HUES6 (cell line): ENCODE results near the gene BTBD6.

Experiments
- H3K27ac ChIP-seq: 2 replicates; pipeline ENCODE4 v1.7.0; 2013; ENCODE audit warnings: low read depth, mild to moderate bottlenecking, low read length, inconsistent platforms
- H3K27me3 ChIP-seq: 2 replicates; pipeline ENCODE4 v1.6.1; 2013; ENCODE audit warnings: low read length; ENCODE audit not compliant: control insufficient read depth, insufficient read depth
- H3K36me3 ChIP-seq: 2 replicates; pipeline ENCODE4 v1.6.1; 2013; ENCODE audit warnings: low read length; ENCODE audit not compliant: control insufficient read depth, insufficient read depth
- H3K4me1 ChIP-seq: 2 replicates; pipeline ENCODE4 v1.6.1; 2013; ENCODE audit warnings: low read length; ENCODE audit not compliant: control insufficient read depth, insufficient read depth
- H3K4me3 ChIP-seq: 2 replicates; pipeline ENCODE4 v1.5.1; 2013; ENCODE audit warnings: low read depth, low read length
- H3K9ac ChIP-seq: one replicate; pipeline ENCODE4 v1.6.1; 2013; ENCODE audit warnings: mild to moderate bottlenecking, low read length
- H3K9me3 ChIP-seq: 2 replicates; pipeline ENCODE4 v1.6.1; 2013; ENCODE audit warnings: low read depth, low read length; ENCODE audit not compliant: control insufficient read depth, insufficient read depth

Gene BTBD6

DNA sequence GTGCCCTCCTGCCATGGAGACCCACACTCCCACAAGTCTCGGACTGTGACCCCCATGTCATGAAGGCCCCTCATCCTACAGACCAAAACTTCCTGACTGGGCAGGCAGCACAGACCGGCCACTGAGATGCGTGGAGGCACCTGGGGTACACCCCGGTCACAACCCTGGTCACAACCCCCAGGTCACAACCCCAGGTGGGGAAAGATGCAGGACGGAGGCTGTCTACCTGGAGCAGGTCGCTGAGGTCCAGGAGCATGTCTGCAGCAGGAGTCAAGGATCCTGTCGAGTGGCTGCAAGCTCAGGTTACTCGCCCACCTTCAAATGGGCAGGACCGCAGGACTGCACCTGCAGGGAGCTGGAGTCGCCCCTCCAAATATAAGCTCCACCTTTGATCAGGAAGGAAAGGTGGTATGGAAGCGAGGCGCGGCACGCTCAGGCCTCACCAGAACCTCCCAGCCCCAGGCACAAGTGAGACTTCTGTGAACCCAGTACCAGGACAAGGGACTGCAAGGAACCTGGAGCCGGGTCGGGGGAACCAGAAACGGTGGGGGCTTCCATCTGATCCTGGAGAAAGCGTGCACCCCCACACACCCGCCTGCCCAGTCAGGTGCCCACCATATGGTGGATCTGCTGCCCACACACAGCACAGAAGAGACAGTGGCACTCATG, 8.1 kb downstream of the BTBD6 start:
- Histone ChIP-seq H3K4me1 (no peaks in the 10 kb centered on the region), H3K27me3 (no peaks in the 10 kb centered on the region), H3K27ac (no peak overlapping the region), H3K4me3 (no peak overlapping the region), H3K9me3 (no peaks in the 10 kb centered on the region), H3K9ac (no peak overlapping the region), H3K36me3 (peaks cover 12% of the 10 kb centered on the region)

DNA sequence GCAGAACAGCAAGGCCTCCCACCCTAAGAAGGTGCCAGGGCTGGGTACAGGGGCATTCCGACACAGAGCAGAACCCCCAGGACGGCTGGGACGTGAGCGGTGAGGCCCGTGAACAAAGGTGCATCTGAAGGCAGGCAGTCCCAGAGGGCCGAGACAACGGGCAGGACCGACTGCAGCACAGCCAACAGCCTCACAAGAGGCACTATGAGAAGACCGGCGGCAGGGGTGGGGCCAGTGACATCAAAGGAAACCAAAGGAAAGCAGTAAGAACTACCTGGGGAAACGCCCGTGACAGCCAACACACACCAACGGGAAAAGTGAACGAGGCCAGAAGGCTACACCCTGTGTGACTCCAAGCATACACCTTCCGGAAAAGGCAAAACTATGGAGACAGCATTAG, 9.1 kb downstream of the BTBD6 start:
- Histone ChIP-seq H3K36me3 (peaks cover 3% of the 10 kb centered on the region; the same call in 1 of the 2 replicates), H3K27ac (no peak overlapping the region), H3K4me3 (no peak overlapping the region), H3K4me1 (no peaks in the 10 kb centered on the region), H3K27me3 (no peaks in the 10 kb centered on the region), H3K9me3 (no peaks in the 10 kb centered on the region), H3K9ac (no peak overlapping the region)

DNA sequence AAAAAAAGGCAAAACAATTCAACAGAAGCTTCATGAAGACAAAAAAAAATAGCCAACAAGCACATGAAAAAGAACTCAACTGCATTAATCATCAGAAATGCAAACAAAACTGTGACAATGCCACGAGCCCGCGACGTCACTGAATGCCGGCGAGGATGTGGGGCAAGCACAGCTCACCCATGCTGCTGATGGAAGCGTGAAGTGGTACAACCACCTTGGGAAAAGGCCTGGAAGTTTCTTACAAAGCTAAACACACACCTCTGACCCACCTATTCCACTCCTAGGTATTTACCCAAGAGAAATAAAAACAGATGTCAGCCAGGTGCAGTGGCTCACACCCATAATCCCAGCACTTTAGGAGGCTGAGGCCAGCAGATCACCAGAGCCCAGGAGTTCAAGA, 10.5 kb downstream of the BTBD6 start:
- Histone ChIP-seq H3K9me3 (no peaks in the 10 kb centered on the region), H3K27ac (no peak overlapping the region), H3K4me1 (no peaks in the 10 kb centered on the region), H3K4me3 (no peak overlapping the region), H3K27me3 (no peaks in the 10 kb centered on the region), H3K36me3 (no peaks in the 10 kb centered on the region), H3K9ac (no peak overlapping the region)

DNA sequence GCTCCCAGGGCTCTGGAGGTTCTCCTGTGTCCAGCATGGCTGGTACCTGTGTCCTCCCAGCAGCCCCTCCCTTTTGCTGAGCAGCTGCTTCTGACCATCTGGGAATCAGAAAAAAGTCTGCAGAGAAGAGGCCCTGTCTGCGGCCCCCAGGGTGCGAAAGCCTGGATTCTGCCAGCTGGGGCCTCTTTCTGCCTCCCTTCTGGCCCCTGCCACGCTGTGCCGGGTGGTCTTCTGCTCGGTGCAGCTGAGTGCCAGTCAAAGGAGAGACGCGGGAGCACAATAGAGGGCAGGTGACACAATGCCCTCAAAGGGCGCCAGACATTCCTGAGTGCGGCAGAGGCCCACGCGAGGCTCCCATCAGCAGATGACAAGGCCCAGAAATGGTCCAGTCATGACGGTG, 12.6 kb downstream of the BTBD6 start:
- Histone ChIP-seq H3K4me1 (no peaks in the 10 kb centered on the region), H3K9ac (no peak overlapping the region), H3K27ac (no peak overlapping the region), H3K9me3 (no peaks in the 10 kb centered on the region), H3K27me3 (no peaks in the 10 kb centered on the region), H3K36me3 (no peaks in the 10 kb centered on the region), H3K4me3 (no peak overlapping the region)

DNA sequence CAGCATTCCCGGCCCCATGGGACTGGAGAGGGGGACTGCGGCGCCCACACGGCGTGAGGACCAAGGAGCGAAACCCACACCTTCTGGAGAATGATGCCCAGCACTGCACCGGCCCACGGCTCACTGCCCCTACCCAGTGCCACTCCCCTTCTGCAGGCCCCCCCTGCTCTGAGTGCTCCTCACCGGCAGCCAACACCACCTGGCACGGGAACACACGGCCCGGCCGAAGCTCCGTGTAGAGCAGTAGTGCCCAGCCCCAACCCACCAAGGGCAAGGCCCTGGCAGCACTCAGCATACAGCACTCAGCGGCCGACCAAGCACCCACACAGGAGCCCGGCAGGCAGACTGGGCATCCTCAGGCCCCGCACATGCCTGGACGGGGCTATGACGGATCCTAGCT, 13.4 kb downstream of the BTBD6 start:
- Histone ChIP-seq H3K4me1 (no peaks in the 10 kb centered on the region), H3K9me3 (no peaks in the 10 kb centered on the region), H3K4me3 (no peak overlapping the region), H3K9ac (no peak overlapping the region), H3K36me3 (no peaks in the 10 kb centered on the region), H3K27me3 (no peaks in the 10 kb centered on the region), H3K27ac (no peak overlapping the region)

DNA sequence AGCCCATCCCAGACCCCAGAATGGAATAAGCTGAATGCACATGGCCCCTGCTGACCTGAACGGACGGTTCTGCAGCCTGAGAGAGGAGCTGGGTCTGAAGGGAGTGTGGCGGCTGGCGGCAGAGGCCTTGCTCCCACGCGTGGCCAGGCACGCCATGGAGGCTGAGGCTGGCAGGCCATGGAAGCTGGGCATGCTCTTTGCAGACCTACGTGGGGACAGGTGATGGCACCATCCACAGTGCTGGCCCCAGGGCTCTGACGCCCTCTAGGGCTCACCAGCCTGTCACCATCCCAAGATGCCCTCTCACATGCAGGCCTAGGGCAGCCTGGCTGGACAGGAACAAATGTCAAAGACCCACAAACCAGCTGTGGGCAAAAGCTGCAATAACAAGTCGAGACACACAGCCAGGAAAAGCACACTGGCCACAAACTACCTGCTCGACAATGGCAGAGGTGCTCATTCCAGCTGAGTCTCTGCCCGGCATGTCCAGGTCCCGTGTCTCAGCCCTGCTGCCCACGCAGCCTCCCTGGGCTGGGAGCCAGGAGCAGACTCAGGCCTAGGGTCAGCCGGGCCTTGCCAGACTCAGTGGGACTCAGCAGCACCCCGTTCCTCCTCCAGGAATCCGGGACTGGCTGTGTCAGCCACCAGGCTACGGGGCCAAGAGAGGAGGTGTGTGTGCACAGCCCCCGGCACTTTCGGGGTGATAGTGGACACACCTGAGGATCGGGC, 19.7 kb downstream of the BTBD6 start:
- Histone ChIP-seq H3K27ac (no peak overlapping the region), H3K36me3 (no peaks in the 10 kb centered on the region; the same call in 1 of the 2 replicates), H3K9ac (no peak overlapping the region), H3K4me3 (no peak overlapping the region), H3K9me3 (no peaks in the 10 kb centered on the region), H3K4me1 (no peaks in the 10 kb centered on the region), H3K27me3 (no peaks in the 10 kb centered on the region)

DNA sequence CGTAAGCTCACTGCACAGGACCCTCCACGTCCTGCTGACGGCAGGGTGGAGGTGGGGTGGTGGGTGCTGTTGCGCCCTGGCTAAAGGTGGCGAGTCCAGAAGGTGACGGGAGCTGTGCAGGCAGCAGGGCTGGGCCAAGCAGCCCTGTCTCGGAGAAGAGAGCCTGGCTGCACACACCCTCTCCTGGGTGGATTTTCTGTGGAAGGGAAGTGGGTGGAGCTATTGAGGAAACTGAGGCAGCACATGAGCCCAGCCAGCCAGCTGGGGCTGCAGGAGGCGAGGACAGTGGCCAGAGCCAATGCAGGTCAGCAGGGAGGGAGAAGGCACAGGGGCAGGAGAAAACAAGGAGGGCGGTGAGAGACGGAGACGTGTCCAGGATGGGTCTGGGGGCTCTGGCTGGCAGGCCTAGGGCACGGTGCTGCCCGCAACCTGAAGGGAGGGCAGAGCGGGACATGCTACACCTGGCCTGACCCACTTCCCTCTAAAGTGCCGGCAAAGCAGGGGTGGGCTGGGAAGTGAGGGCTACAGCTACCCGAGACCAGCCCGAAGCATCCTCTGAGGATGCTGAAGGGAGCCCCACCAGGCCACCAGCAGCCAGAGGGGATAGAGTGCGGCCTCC, 20.5 kb downstream of the BTBD6 start:
- Histone ChIP-seq H3K4me3 (no peak overlapping the region), H3K27me3 (no peaks in the 10 kb centered on the region), H3K27ac (0 out of 2 replicates have a peak overlapping the region, but pooled peaks have one; percentile 15), H3K4me1 (no peaks in the 10 kb centered on the region), H3K36me3 (no peaks in the 10 kb centered on the region; the same call in 1 of the 2 replicates), H3K9me3 (no peaks in the 10 kb centered on the region), H3K9ac (no peak overlapping the region)

DNA sequence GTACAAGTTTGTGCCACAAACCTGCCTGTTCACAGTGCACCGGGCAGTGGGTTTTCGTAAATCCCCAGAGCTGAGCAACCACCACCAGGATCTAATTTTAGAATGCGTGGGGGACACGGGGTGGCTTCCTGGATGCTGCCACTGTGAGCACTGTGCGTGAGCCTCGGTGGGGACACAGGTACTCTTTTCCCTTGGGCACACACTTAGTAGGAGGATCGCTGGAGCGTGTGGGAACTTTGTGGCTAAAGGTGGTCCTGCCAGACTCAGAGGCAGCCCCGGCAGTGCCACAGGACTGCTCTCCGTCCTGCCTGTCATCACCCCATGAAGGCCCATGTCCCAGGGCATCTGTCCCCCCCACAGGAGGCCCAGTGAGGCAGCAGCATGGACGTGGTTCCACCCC, 21.1 kb downstream of the BTBD6 start:
- Histone ChIP-seq H3K4me3 (no peak overlapping the region), H3K27me3 (no peaks in the 10 kb centered on the region), H3K9me3 (no peaks in the 10 kb centered on the region), H3K27ac (no peak overlapping the region), H3K9ac (no peak overlapping the region), H3K4me1 (no peaks in the 10 kb centered on the region), H3K36me3 (no peaks in the 10 kb centered on the region; the same call in 1 of the 2 replicates)

DNA sequence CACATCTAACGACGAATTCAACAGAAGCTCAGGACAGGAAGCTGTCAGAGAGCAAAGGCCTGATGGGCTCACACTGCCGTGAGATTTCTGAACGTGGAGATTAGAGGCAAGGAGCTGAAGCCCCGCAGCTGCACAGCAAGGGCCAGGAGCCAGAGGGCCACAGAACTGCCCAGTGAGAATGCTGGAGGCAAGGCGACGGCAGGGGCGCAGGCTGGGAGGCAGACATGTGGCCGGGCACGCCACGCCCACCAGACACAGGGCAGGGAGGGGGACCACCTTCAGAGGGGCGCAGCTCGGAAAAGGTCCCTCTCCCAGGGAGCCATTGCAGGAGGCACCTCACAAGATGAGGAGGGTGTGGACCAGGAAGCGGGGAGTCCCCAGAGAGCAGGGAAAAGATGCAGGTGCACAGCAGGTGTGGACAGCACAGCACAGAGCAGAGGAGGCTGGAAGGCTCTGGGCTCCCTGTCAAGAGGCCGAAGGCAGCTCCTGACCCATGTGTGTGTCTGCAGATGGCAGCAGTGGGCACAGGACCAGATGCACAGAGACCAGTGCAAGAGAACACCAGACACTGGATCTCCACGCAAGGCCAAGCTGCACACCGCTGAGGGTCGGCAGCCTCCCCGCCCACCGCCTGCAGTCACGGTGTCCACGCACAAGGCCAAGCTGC, 23.0 kb downstream of the BTBD6 start:
- Histone ChIP-seq H3K4me1 (no peaks in the 10 kb centered on the region), H3K9me3 (no peaks in the 10 kb centered on the region), H3K27ac (no peak overlapping the region), H3K27me3 (no peaks in the 10 kb centered on the region), H3K4me3 (no peak overlapping the region), H3K9ac (no peak overlapping the region), H3K36me3 (no peaks in the 10 kb centered on the region; the same call in 1 of the 2 replicates)

DNA sequence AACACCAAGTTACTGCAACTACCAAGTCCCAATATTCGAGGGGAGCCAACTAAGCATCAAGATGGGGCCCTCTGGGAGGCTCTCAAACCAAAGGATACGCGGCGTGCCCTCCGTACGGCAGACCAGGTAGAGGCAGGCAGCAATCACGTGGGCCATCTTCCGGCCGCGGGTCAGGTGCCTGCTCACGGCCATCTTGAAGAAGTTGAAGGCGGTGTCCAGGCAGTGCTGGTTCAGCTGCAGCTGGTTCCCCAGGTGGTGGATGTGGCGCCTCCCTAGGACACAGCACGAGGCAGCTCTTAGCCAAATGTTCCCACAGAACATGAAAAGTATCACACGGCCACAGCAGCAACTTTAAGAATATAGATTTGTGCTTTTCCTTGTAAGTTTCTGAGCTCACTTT, 24.3 kb downstream of the BTBD6 start:
- Histone ChIP-seq H3K27ac (no peak overlapping the region), H3K27me3 (no peaks in the 10 kb centered on the region), H3K9ac (no peak overlapping the region), H3K9me3 (no peaks in the 10 kb centered on the region), H3K36me3 (no peaks in the 10 kb centered on the region), H3K4me1 (no peaks in the 10 kb centered on the region), H3K4me3 (no peak overlapping the region)

DNA sequence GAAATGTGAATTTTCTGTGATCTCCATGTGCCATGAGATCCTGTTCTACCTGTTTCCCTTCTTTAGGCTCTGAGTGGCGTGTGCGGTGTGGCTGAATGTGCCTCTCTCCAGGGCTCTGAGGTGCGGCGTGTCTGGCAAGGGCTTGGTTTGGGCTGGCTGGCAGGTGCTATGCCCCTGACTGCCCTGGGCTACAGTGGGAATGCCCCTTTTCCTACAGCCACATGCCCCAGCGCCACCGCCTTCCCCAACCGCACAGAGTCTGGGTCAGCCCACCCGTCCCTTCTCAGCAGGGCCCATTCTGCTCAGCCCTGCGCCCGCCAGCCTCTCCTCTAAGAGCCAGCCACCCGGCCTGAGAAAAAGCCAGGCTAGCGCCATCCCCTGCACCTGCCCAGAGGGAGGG, 24.7 kb downstream of the BTBD6 start:
- H3K4me3 ChIP-seq = no peak overlapping the region
- no peaks in the 10 kb centered on the region for H3K4me1 ChIP-seq
- H3K27ac ChIP-seq = no peak overlapping the region
- no peaks in the 10 kb centered on the region for H3K27me3 ChIP-seq
- H3K9me3 ChIP-seq = no peaks in the 10 kb centered on the region
- no peak overlapping the region for H3K9ac ChIP-seq
- H3K36me3 ChIP-seq = no peaks in the 10 kb centered on the region
